T-cell (primary cell): ENCODE results near the gene EVI5L. TPM values are rescaled to one million over a fixed set of nuclear protein-coding genes. Genes with fewer than 3 reads are reported as not detected.

Experiments used
- ATAC-seq, 4 experiments: fragments of 200-7000 bp in 3 of 4; fragments of 150-1000 bp in 1 of 4; cut with Tn5 transposase; replicated peaks in 1 of 4; 1 replicate in 3 of 4; 2 replicates in 1 of 4; pipeline ENCODE4 v1.10.0; 2021; ENCODE audit warnings: moderate library complexity in 3 of 4, mild to moderate bottlenecking in 2 of 4, moderate number of reproducible peaks in 1 of 4
- CTCF ChIA-PET, 2 donors: fragments of 300-600 bp; sonication (Branson Sonifier 250); formaldehyde crosslinking; loops; one replicate each; lab custom pipeline; 2022; ENCODE audit warnings: antibody characterized with exemption in 2 of 2; lab: Charles Lee
- POLR2A ChIA-PET, 2 donors: fragments of 300-600 bp; sonication (Branson Sonifier 250); formaldehyde crosslinking; loops; one replicate each; lab custom pipeline; 2022; ENCODE audit warnings: antibody characterized with exemption in 2 of 2; lab: Charles Lee
- DNase-seq, 35 experiments: peaks; one replicate each; pipeline versions ENCODE4 v3.0.0 to v3.0.0-alpha.2; 2013 to 2023
- H3K27ac ChIP-seq: one replicate; pipeline ENCODE4 v1.5.1; 2013; ENCODE audit warnings: low read length
- H3K27me3 ChIP-seq, 2 experiments: replicated peaks in 1 of 2; 1 replicate in 1 of 2; 2 replicates in 1 of 2; pipeline versions ENCODE4 v1.6.1 to v1.7.0; 2013; ENCODE audit warnings: low read length in 1 of 2, mixed read lengths in 1 of 2; ENCODE audit not compliant: control insufficient read depth in 2 of 2, insufficient read depth in 2 of 2; ENCODE audit errors: extremely low read depth in 1 of 2
- H3K36me3 ChIP-seq, 2 donors: 1 replicate in 1 of 2; 2 replicates in 1 of 2; pipeline versions ENCODE4 v1.6.1 to v1.7.0; 2013; ENCODE audit warnings: low read length in 1 of 2; ENCODE audit not compliant: control insufficient read depth in 2 of 2, insufficient read depth in 1 of 2; ENCODE audit errors: extremely low read depth in 1 of 2
- H3K4me1 ChIP-seq, 2 experiments: 1 replicate in 1 of 2; 2 replicates in 1 of 2; pipeline versions ENCODE4 v1.6.1 to v1.7.0; 2013; ENCODE audit warnings: low read length in 2 of 2, mixed read lengths in 1 of 2; ENCODE audit not compliant: insufficient read depth in 2 of 2, control insufficient read depth in 1 of 2; ENCODE audit errors: extremely low read depth in 1 of 2
- H3K4me3 ChIP-seq, 2 donors: 1 replicate in 1 of 2; 2 replicates in 1 of 2; pipeline versions ENCODE4 v1.5.1 to v1.7.0; 2013; ENCODE audit warnings: mild to moderate bottlenecking in 2 of 2, low read length in 1 of 2, moderate library complexity in 1 of 2; ENCODE audit not compliant: control insufficient read depth in 1 of 2; ENCODE audit errors: extremely low read depth in 1 of 2
- H3K9me3 ChIP-seq: 2 replicates; pipeline ENCODE4 v1.7.0; 2013
- H3K27ac Mint-ChIP-seq, 2 donors: one replicate each; pipeline ENCODE4 v1.8.0; 2020 to 2021; ENCODE audit warnings: mild to moderate bottlenecking in 2 of 2, mixed read lengths in 2 of 2
- H3K27me3 Mint-ChIP-seq, 2 donors: one replicate each; pipeline ENCODE4 v1.8.0; 2021 to 2022; ENCODE audit warnings: mixed read lengths in 2 of 2
- H3K36me3 Mint-ChIP-seq: one replicate; pipeline ENCODE4 v1.8.0; 2021; ENCODE audit warnings: mixed read lengths
- H3K4me1 Mint-ChIP-seq, 3 donors: one replicate each; pipeline ENCODE4 v1.8.0; 2020 to 2022; ENCODE audit warnings: mixed read lengths in 3 of 3, mild to moderate bottlenecking in 1 of 3
- H3K4me3 Mint-ChIP-seq, 3 donors: one replicate each; pipeline ENCODE4 v1.8.0; 2020 to 2022; ENCODE audit warnings: mild to moderate bottlenecking in 3 of 3, mixed read lengths in 3 of 3, moderate library complexity in 3 of 3
- H3K9me3 Mint-ChIP-seq, 3 donors: one replicate each; pipeline ENCODE4 v1.8.0; 2020 to 2022; ENCODE audit warnings: mixed read lengths in 3 of 3
- WGBS: methylation state at CpG from one replicate; pipeline ENCODE4 v1.1.5; 2013; ENCODE audit warnings: missing lambda C conversion rate; ENCODE audit not compliant: insufficient coverage; 5-methylcytosine and 5-hydroxymethylcytosine counted together
- total RNA-seq, 35 experiments: library from RNA in 6 of 35; stranded (reverse) in 6 of 35; fragments of 120-200 nt in 1 of 35; gene quantifications; one replicate each; pipeline versions ENCODE4 v1.2.1 to v1.2.4 and lab custom pipeline; 2013 to 2026

The EVI5L gene
- total RNA-seq, 5 donors from 2014 or later (not counting 1 experiment from before 2014, with no cell fraction given), result 9.6 to 15.1 (median 13.7) TPM

DNA sequence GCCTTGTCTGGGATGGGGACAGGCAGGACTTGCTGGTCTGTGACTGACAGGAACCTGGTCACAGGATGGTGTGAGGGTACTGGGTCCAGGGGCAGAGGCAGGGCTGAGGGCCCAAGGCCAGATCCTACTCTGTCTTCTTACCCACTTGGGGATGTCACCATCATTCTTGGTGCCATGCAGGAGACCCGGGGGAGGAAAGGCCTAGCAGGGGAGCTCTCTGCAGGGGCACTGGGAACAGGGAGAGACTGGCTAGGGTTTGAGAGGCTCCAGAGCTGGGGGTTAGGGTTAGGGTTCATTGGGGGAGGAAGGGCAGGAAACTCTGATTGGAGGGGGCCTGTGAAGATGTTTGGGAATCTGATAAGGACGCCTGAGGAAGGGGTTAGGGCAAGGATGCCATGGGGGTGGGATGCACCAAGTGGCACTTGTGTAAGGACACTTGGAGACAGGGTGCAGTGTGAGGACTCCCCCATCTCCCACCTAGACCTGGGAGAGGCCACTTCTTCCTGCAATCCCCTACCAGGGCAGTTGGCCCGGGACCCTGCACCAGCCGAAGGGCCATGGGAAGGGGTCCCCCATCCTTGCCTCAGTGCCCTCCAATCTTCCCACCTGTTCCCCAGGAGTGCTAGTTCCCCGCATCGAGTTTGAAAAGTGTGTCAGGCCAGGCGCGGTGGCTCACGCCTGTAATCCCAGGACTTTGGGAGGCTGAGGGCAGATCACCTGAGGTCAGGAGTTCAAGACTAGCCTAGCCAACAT lies 37.2 kb downstream of the EVI5L start:
- DNase-seq, result no peak
- no peaks in the 10 kb centered on the region for H3K36me3 ChIP-seq
- Mint-ChIP-seq H3K4me3 (peak overlapping the region in 1 of 3 donors; percentile 80), H3K9me3 (no peaks in the 10 kb centered on the region), H3K27me3 (peaks cover 14 to 16% of the 10 kb centered on the region in 2 donors), H3K27ac (no peak overlapping the region), H3K4me1 (peaks cover 29 to 43% (median 37%) of the 10 kb centered on the region in 3 donors), H3K36me3 (no peaks in the 10 kb centered on the region)
- H3K4me1 ChIP-seq, result peaks cover 3 to 58% of the 10 kb centered on the region in 2 experiments
- no peak overlapping the region for H3K4me3 ChIP-seq
- no peaks in the 10 kb centered on the region for H3K9me3 ChIP-seq
- POLR2A ChIA-PET, result no interaction called here
- no peak for ATAC-seq
- WGBS, result 92% methylated on average over 6 of the region's 9 CpGs
- CTCF ChIA-PET, result no interaction called here
- H3K27ac ChIP-seq, result no peak overlapping the region
- peaks cover 0 to 69% of the 10 kb centered on the region in 2 experiments for H3K27me3 ChIP-seq

DNA sequence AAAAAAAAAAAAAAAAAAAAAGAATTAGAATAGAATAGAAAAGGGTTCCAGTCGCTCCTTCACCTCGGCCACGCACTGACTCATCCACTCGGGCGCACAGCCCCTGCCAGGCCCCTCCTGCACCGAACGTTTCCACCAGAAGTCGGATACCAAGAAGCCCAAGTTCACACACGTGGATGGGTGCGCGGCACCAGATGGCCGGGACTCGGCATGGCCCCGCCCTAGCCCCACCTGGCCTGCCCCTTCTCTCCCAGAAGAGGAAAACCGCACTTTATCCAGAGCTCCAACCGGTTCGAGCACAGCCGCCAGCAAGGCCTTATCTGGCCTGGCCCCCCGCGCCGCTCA lies 38.3 kb downstream of the EVI5L start:
- no peaks in the 10 kb centered on the region for H3K36me3 Mint-ChIP-seq
- no peaks in the 10 kb centered on the region for H3K36me3 ChIP-seq
- H3K27ac Mint-ChIP-seq, result no peak overlapping the region
- H3K4me1 Mint-ChIP-seq, result peaks cover 33 to 48% (median 37%) of the 10 kb centered on the region in 3 donors
- DNase-seq (peak in 1 of 35 experiments; percentile 18), ATAC-seq (no peak)
- ChIA-PET POLR2A (interaction anchor here in 1 of 2 donors (0.5 kb wide), 1 partner anchor 52 kb away, joined by 5 read pairs; the partner anchor contains the start of gene SNAPC2), CTCF (interaction anchor here (1.0 to 1.9 kb wide), 5 partner anchors 9 to 300 kb away, joined by 3 to 32 read pairs (median 6); partner anchors contain the start of genes SNAPC2 (in 1 of the 2), TIMM44 (in 1 of the 2) and TRAPPC5 (in 1 of the 2))
- peaks cover 3 to 61% of the 10 kb centered on the region in 2 experiments for H3K4me1 ChIP-seq
- no peaks in the 10 kb centered on the region for H3K9me3 ChIP-seq
- WGBS, result 13% methylated on average over 20 of the region's 21 CpGs
- no peaks in the 10 kb centered on the region for H3K9me3 Mint-ChIP-seq
- peaks cover 0 to 75% of the 10 kb centered on the region in 2 experiments for H3K27me3 ChIP-seq
- H3K4me3 ChIP-seq, result peak overlapping the region; percentile 52 to 59
- H3K27me3 Mint-ChIP-seq, result peaks cover 17 to 22% of the 10 kb centered on the region in 2 donors
- H3K4me3 Mint-ChIP-seq, result peak overlapping the region; percentile 75 to 80 (median 76)
- peak overlapping the region; percentile 76 for H3K27ac ChIP-seq

DNA sequence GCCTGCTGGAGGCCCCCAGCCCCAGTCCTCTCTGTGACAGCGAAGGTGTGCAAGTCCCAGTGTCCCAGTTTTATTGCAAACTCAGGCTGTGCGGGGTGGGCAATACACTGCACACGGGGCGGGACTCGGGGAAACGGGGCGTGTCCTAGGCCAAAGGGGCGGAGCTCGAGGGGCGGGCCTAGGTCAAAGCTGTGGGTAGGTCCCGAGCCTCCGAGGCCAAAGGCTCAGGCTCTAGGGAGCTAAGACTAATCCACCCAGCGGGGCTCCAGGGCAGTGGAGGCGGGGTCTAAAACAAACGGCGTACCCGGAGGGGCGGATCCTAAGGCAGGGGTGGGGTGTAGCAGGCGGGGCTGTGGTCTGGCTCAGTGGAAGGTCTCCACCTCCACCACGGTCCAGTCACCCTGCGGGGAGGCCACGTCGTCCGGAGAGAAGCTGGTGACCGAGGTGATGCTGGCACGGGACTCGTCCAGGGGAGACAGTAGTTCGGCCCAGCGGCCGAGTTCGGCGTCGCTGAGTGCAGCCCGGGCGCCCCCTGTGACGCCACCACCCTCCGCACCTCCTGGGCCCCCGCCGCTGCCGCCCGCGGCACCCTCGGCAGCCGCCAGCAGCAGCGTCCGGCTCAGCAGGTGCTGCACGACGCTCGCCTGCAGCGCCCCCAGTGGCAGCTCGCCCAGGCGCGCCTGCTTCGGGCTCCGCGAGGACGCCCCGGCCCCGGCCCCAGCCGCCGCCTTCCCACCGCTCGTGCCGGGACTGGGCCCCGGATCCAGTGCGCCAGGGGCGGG lies 38.8 kb downstream of the EVI5L start:
- Mint-ChIP-seq H3K4me1 (peaks cover 35 to 48% (median 37%) of the 10 kb centered on the region in 3 donors), H3K27me3 (peaks cover 17 to 24% of the 10 kb centered on the region in 2 donors), H3K4me3 (peak overlapping the region; percentile 75 to 80 (median 76)), H3K36me3 (no peaks in the 10 kb centered on the region), H3K9me3 (no peaks in the 10 kb centered on the region), H3K27ac (peak overlapping the region; percentile 23 to 88)
- DNase-seq, result peak; percentile 70 to 96 (median 82)
- peak; percentile 74 to 85 (median 83) for ATAC-seq
- peaks cover 3 to 65% of the 10 kb centered on the region in 2 experiments for H3K4me1 ChIP-seq
- H3K9me3 ChIP-seq, result no peaks in the 10 kb centered on the region
- H3K27me3 ChIP-seq, result peaks cover 0 to 75% of the 10 kb centered on the region in 2 experiments
- H3K27ac ChIP-seq, result peak overlapping the region; percentile 76
- H3K36me3 ChIP-seq, result no peaks in the 10 kb centered on the region
- POLR2A ChIA-PET, result interaction anchor here (0.5 to 0.9 kb wide), 6 partner anchors 18 to 1910 kb away, joined by 3 to 5 read pairs (median 4); partner anchors contain the start of gene SNAPC2 (in 1 of the 2)
- peak overlapping the region; percentile 58 to 59 for H3K4me3 ChIP-seq
- under 1% methylated on average over 66 of the region's 67 CpGs for WGBS
- CTCF ChIA-PET, result interaction anchor here (0.7 to 1.9 kb wide), 16 partner anchors 8 to 800 kb away, joined by 3 to 32 read pairs (median 4); partner anchors contain the start of genes CERS4 (in 1 of the 2), MAP2K7 (in 1 of the 2), PNPLA6 (in 1 of the 2) and SNAPC2 (in 1 of the 2)

DNA sequence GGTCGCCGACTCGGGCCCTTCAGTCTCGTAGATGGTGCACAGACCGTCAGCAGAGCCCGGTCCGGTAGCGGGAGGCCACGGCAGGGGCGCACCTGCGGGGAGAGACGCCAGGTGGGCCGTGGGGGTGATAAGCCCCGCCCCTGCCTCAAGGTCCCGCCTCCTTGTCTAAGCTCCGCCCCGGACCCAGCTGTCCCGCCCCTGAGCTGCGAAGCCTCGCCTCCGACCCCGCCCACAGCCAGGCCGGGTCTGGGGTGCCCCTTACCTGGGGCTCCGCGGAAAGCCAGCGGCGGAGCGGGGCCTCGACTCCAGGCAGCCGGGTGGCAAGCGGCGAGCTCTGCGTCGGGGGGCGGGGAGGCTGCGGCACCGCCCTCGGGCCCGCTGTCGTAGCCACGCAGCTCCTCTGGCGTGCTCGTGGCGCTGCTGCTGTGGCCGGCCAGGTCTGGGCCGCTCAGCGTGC lies 39.5 kb downstream of the EVI5L start:
- peaks cover 3 to 68% of the 10 kb centered on the region in 2 experiments for H3K4me1 ChIP-seq
- peak; percentile 70 to 80 (median 74) for ATAC-seq
- Mint-ChIP-seq H3K27ac (no peak overlapping the region), H3K9me3 (no peaks in the 10 kb centered on the region), H3K4me3 (peak overlapping the region; percentile 67 to 80 (median 68)), H3K27me3 (peaks cover 17 to 24% of the 10 kb centered on the region in 2 donors), H3K4me1 (peaks cover 36 to 44% (median 37%) of the 10 kb centered on the region in 3 donors), H3K36me3 (no peaks in the 10 kb centered on the region)
- H3K27ac ChIP-seq, result no peak overlapping the region
- no peaks in the 10 kb centered on the region for H3K36me3 ChIP-seq
- under 1% methylated on average over 47 of the region's 47 CpGs for WGBS
- POLR2A ChIA-PET, result interaction anchor here (0.5 to 0.9 kb wide), 4 partner anchors 30 to 1965 kb away, joined by 3 to 5 read pairs (median 4); no protein-coding TSS in a partner anchor
- peak overlapping the region; percentile 15 to 43 for H3K4me3 ChIP-seq
- peak; percentile 52 to 91 (median 75) for DNase-seq
- peaks cover 0 to 73% of the 10 kb centered on the region in 2 experiments for H3K27me3 ChIP-seq
- CTCF ChIA-PET, result interaction anchor here (0.6 to 1.9 kb wide), 17 partner anchors 9 to 800 kb away, joined by 3 to 32 read pairs (median 4); partner anchors contain the start of genes CERS4 (in 1 of the 2), MAP2K7 (in 1 of the 2), PNPLA6 (in 1 of the 2) and SNAPC2 (in 1 of the 2)
- H3K9me3 ChIP-seq, result no peaks in the 10 kb centered on the region

DNA sequence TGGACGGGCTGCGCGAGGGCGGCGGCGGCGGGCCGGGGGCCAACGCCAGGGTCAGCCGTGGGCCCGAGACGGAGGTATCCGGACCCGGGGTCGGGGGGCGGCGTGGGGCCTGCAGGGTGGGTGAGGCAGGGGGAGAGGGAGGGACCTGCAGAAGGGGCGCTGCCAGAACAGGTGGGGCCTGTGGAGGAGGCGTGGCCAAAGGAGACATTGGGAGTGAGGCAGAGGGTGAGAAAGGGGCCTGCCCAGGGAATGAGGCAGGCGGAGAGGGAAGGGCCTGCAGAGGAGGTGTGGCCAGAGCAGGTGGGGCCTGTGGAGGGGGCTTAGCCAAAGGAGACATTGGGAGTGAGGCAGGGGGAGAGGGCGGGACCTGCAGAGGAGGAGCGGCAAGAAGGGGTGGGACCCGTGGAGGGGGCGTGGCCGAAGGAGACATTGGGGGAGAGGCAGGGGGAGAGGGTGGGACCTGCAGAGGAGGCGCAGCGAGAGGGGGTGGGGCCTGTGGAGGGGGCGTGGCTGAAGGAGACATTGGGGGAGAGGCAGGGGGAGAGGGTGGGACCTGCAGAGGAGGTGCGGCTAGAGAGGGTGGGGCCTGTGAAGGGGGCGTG lies 40.0 kb downstream of the EVI5L start:
- Histone ChIP-seq H3K27ac (no peak overlapping the region), H3K9me3 (no peaks in the 10 kb centered on the region), H3K27me3 (peaks cover 0 to 73% of the 10 kb centered on the region in 2 experiments), H3K36me3 (no peaks in the 10 kb centered on the region), H3K4me1 (peaks cover 5 to 68% of the 10 kb centered on the region in 2 experiments), H3K4me3 (peak overlapping the region; percentile 15 to 23)
- 15% methylated on average over 20 of the region's 30 CpGs for WGBS
- POLR2A ChIA-PET, result interaction anchor here (0.6 to 0.9 kb wide), 2 partner anchors 30 to 1965 kb away, joined by 3 to 4 read pairs; no protein-coding TSS in a partner anchor
- ATAC-seq (peak; percentile 3 to 32 (median 16)), DNase-seq (peak in 33 of 35 experiments; percentile 23 to 73 (median 63))
- H3K27ac Mint-ChIP-seq, result peak overlapping the region in 1 of 2 donors; percentile 48
- no peaks in the 10 kb centered on the region for H3K9me3 Mint-ChIP-seq
- no peaks in the 10 kb centered on the region for H3K36me3 Mint-ChIP-seq
- CTCF ChIA-PET, result interaction anchor here (0.6 to 1.9 kb wide), 15 partner anchors 9 to 801 kb away, joined by 3 to 32 read pairs (median 4); partner anchors contain the start of genes MAP2K7 (in 1 of the 2), PNPLA6 (in 1 of the 2), SNAPC2 (in 1 of the 2) and TIMM44 (in 1 of the 2)
- peaks cover 33 to 44% (median 37%) of the 10 kb centered on the region in 3 donors for H3K4me1 Mint-ChIP-seq
- peaks cover 17 to 20% of the 10 kb centered on the region in 2 donors for H3K27me3 Mint-ChIP-seq
- peak overlapping the region; percentile 60 to 80 (median 64) for H3K4me3 Mint-ChIP-seq
